HCT116 (cell line): ENCODE results near the gene DOCK4. TPM values are rescaled to one million over a fixed set of nuclear protein-coding genes. Genes with fewer than 3 reads are reported as not detected.

Source experiments
- ATAC-seq: fragments of 200-7000 bp; cut with Tn5 transposase; 2 replicates; pipeline ENCODE4 v1.9.1; 2020; ENCODE audit warnings: mild to moderate bottlenecking, moderate library complexity
- BruUV-seq: library from RNA; stranded (reverse); fragments of 400-500 nt; replicated peaks from 2 replicates; lab custom pipeline; 2021; lab: Mats Ljungman, UMichigan
- CTCF ChIA-PET: fragments of 300-600 bp; sonication (Branson Sonifier 250); formaldehyde crosslinking; loops from one replicate; lab custom pipeline; 2021; ENCODE audit warnings: antibody characterized with exemption; lab: Charles Lee
- POLR2A ChIA-PET: fragments of 300-600, 350-600 bp; sonication (Branson Sonifier 250); formaldehyde crosslinking; loops from one replicate; lab custom pipeline; 2021; ENCODE audit warnings: antibody characterized with exemption; lab: Charles Lee
- RAD21 ChIA-PET, 2 experiments: fragments of 300-600 bp; sonication (Branson Sonifier 250); formaldehyde crosslinking; loops; one replicate each; lab custom pipeline; 2023; ENCODE audit warnings: low total read pairs in 2 of 2; ENCODE audit not compliant: uncharacterized antibody in 2 of 2, unreplicated experiment in 2 of 2, low non-redundant PET in 1 of 2; lab: Charles Lee
- DNase-seq: peaks from one replicate; pipeline ENCODE4 v3.0.0-alpha.2; 2010; ENCODE audit warnings: low read depth, low spot score
- H2AFZ ChIP-seq: fragments of 200-600 bp; shearing (Covaris generic), sonication (generic); 2 replicates; pipeline ENCODE4 v1.6.1; 2017; ENCODE audit warnings: low read depth, mixed run types, mixed read lengths, antibody characterized with exemption, low read length; ENCODE audit not compliant: poor library complexity, severe bottlenecking
- H3K27ac ChIP-seq: 2 replicates; pipeline ENCODE4 v1.5.1; 2012; ENCODE audit warnings: low read depth, low read length
- H3K27me3 ChIP-seq: fragments of 200-600 bp; sonication (generic); 2 replicates; pipeline ENCODE4 v1.6.1; 2016; ENCODE audit warnings: mixed run types, low read length, mixed read lengths; ENCODE audit not compliant: insufficient read depth
- H3K36me3 ChIP-seq, 2 experiments: fragments of 200-500 bp in 1 of 2; fragments of 200-600 bp in 1 of 2; sonication (Bioruptor generic) in 1 of 2; sonication (generic) in 1 of 2; 2 replicates each; pipeline versions ENCODE4 v1.5.1 to v1.6.1; 2014 to 2016; ENCODE audit warnings: low read length in 2 of 2, inconsistent platforms in 1 of 2, mixed read lengths in 1 of 2, mixed run types in 1 of 2; ENCODE audit not compliant: insufficient read depth in 2 of 2, control insufficient read depth in 1 of 2
- H3K4me1 ChIP-seq, 2 experiments: fragments of 200-600 bp in 1 of 2; sonication (generic) in 1 of 2; 2 replicates each; pipeline versions ENCODE4 v1.5.1 to v1.6.1; 2012 to 2017; ENCODE audit warnings: low read length in 2 of 2, inconsistent platforms in 1 of 2, mild to moderate bottlenecking in 1 of 2, mixed read lengths in 1 of 2, mixed run types in 1 of 2, moderate library complexity in 1 of 2; ENCODE audit not compliant: insufficient read depth in 2 of 2, control insufficient read depth in 1 of 2
- H3K4me2 ChIP-seq: fragments of 200-600 bp; sonication (generic); 2 replicates; pipeline ENCODE4 v1.6.1; 2017; ENCODE audit warnings: mixed run types, low read length, mixed read lengths
- H3K4me3 ChIP-seq, 2 experiments: fragments of 200-600 bp in 1 of 2; sonication (generic) in 1 of 2; replicated peaks in 1 of 2; 2 replicates each; pipeline ENCODE4 v1.5.1; 2011 to 2016; ENCODE audit warnings: low read length in 2 of 2, control low read depth in 1 of 2, low read depth in 1 of 2, mild to moderate bottlenecking in 1 of 2, mixed read lengths in 1 of 2, mixed run types in 1 of 2
- H3K79me2 ChIP-seq: fragments of 200-600 bp; sonication (generic); 2 replicates; pipeline ENCODE4 v1.6.1; 2017; ENCODE audit warnings: mild to moderate bottlenecking, mixed run types, low read length, moderate library complexity, mixed read lengths; ENCODE audit not compliant: insufficient read depth
- H3K9ac ChIP-seq: fragments of 200-600 bp; sonication (generic); 2 replicates; pipeline ENCODE4 v1.6.1; 2016; ENCODE audit warnings: low read length, mixed read lengths
- H3K9me2 ChIP-seq: fragments of 200-600 bp; sonication (generic), shearing (Covaris generic); 2 replicates; pipeline ENCODE4 v1.6.1; 2017; ENCODE audit warnings: mixed run types, mild to moderate bottlenecking, moderate library complexity; ENCODE audit not compliant: insufficient read depth
- H3K9me3 ChIP-seq, 2 experiments: fragments of 200-500 bp in 1 of 2; fragments of 200-600 bp in 1 of 2; sonication (Bioruptor generic) in 1 of 2; sonication (generic) in 1 of 2; 2 replicates each; pipeline ENCODE4 v1.6.1; 2014 to 2017; ENCODE audit warnings: low read length in 2 of 2, mixed read lengths in 2 of 2, inconsistent platforms in 1 of 2, low read depth in 1 of 2, mild to moderate bottlenecking in 1 of 2, mixed run types in 1 of 2, moderate library complexity in 1 of 2; ENCODE audit not compliant: control insufficient read depth in 1 of 2, insufficient read depth in 1 of 2
- H4K20me1 ChIP-seq: fragments of 200-600 bp; sonication (generic), shearing (Covaris generic); 2 replicates; pipeline ENCODE4 v1.6.1; 2017; ENCODE audit warnings: mixed run types, mild to moderate bottlenecking, moderate library complexity; ENCODE audit not compliant: insufficient read depth
- CBX3 ChIP-seq: IDR thresholded peaks from 2 replicates; pipeline ENCODE4 v1.6.1; 2012; ENCODE audit warnings: low read depth
- CEBPB ChIP-seq: IDR thresholded peaks from 2 replicates; pipeline ENCODE4 v1.6.1; 2012; ENCODE audit warnings: low read depth
- FOSL1 ChIP-seq: IDR thresholded peaks from 2 replicates; pipeline ENCODE4 v1.6.1; 2012; ENCODE audit warnings: low read depth
- POLR2A ChIP-seq: IDR thresholded peaks from 2 replicates; pipeline ENCODE4 v1.7.0; 2011; ENCODE audit warnings: borderline replicate concordance; ENCODE audit not compliant: insufficient read depth, insufficient read length; ENCODE audit errors: extremely low read depth
- POLR2AphosphoS5 ChIP-seq: IDR thresholded peaks from 2 replicates; pipeline ENCODE4 v1.6.1; 2011; ENCODE audit warnings: mild to moderate bottlenecking, low read depth, low read length, moderate library complexity
- TCF7L2 ChIP-seq: IDR thresholded peaks from 2 replicates; pipeline ENCODE4 v1.7.0; 2011; ENCODE audit warnings: borderline replicate concordance, inconsistent platforms; ENCODE audit not compliant: insufficient read depth, insufficient read length; ENCODE audit errors: extremely low read depth
- YY1 ChIP-seq: IDR thresholded peaks from 2 replicates; pipeline ENCODE4 v1.6.1; 2011; ENCODE audit warnings: low read length, low read depth, moderate library complexity, mild to moderate bottlenecking; ENCODE audit not compliant: insufficient replicate concordance; ENCODE audit errors: extremely low read depth
- intact Hi-C: fragments of 100-400 bp; cut with micrococcal nuclease; formaldehyde crosslinking; loops from 2 replicates; pipeline ENCODE4 v1.10.0; 2022
- total RNA-seq: library from RNA; stranded (reverse); gene quantifications from one replicate; pipeline ENCODE4 v1.2.1, GENCODE V29; 2021; ENCODE audit not compliant: unreplicated experiment
- TF ChIP-seq, protein P1 (sequence below): IDR thresholded peaks from 2 replicates; pipeline ENCODE4 v1.6.1; 2012
- TF ChIP-seq, protein P2 (sequence below), 3 experiments: fragments of 200-600 bp in 1 of 3; sonication (generic) in 1 of 3; IDR thresholded peaks in 2 of 3; conservative IDR thresholded peaks in 1 of 3; 2 replicates each; pipeline ENCODE4 v1.5.1; 2012 to 2017; ENCODE audit warnings: low read depth in 2 of 3, low read length in 2 of 3, antibody characterized with exemption in 1 of 3, borderline replicate concordance in 1 of 3, control low read depth in 1 of 3, mild to moderate bottlenecking in 1 of 3, mixed read lengths in 1 of 3, mixed run types in 1 of 3, moderate library complexity in 1 of 3; ENCODE audit not compliant: insufficient read depth in 1 of 3

Gene DOCK4
- total RNA-seq, 1 experiment from 2014 or later: 2.2 TPM

DNA sequence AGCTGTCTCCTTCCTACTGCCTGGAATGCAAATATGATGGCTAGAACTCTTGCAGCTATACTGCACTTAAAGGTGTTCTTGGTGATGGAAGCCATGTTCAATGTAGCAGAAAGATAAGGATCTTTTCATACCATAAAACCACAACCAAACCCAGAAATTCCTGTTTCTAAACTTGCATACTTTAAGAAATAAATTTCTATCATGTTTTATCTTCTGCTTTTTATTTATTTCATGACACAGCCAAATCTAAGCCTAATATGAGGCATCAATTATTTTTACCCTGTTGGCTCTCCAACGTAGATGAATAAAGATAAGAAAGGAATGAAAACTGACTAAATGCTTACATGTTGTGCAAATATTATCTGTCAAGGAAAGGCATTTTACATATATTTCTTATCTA is 224.1 kb downstream of the DOCK4 start:
- no peaks in the 10 kb centered on the region for H3K9me3 ChIP-seq
- H3K4me2 ChIP-seq: no peak overlapping the region
- H3K79me2 ChIP-seq: no peaks in the 10 kb centered on the region
- H3K4me1 ChIP-seq: no peaks in the 10 kb centered on the region
- H3K9ac ChIP-seq: no peak overlapping the region
- no peak overlapping the region for H3K27ac ChIP-seq
- ChIA-PET CTCF (no interaction called here), RAD21 (no interaction called here), POLR2A (no interaction called here)
- ATAC-seq (no peak), DNase-seq (no peak)
- H2AFZ ChIP-seq: no peak overlapping the region
- H3K27me3 ChIP-seq: no peaks in the 10 kb centered on the region
- TF ChIP-seq TCF7L2: no peak
- TF ChIP-seq, protein P1, sequence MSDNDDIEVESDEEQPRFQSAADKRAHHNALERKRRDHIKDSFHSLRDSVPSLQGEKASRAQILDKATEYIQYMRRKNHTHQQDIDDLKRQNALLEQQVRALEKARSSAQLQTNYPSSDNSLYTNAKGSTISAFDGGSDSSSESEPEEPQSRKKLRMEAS: no peak
- TF ChIP-seq, protein P2, sequence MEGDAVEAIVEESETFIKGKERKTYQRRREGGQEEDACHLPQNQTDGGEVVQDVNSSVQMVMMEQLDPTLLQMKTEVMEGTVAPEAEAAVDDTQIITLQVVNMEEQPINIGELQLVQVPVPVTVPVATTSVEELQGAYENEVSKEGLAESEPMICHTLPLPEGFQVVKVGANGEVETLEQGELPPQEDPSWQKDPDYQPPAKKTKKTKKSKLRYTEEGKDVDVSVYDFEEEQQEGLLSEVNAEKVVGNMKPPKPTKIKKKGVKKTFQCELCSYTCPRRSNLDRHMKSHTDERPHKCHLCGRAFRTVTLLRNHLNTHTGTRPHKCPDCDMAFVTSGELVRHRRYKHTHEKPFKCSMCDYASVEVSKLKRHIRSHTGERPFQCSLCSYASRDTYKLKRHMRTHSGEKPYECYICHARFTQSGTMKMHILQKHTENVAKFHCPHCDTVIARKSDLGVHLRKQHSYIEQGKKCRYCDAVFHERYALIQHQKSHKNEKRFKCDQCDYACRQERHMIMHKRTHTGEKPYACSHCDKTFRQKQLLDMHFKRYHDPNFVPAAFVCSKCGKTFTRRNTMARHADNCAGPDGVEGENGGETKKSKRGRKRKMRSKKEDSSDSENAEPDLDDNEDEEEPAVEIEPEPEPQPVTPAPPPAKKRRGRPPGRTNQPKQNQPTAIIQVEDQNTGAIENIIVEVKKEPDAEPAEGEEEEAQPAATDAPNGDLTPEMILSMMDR (IDR thresholded peaks at IDR 0.05 in 2 of 3, conservative IDR thresholded peaks at IDR 0.05 in 1 of 3; ENCODE audit: borderline replicate concordance in 1 of 3, insufficient read depth in 1 of 3, low read depth in 2 of 3, low read length in 2 of 3): no peak
- no peak for TF ChIP-seq CBX3
- TF ChIP-seq FOSL1: no peak
- no peak for TF ChIP-seq POLR2AphosphoS5
- no peak for TF ChIP-seq YY1
- TF ChIP-seq POLR2A: no peak
- no peaks in the 10 kb centered on the region for H3K36me3 ChIP-seq
- no peaks in the 10 kb centered on the region for H4K20me1 ChIP-seq
- no TSS peak for BruUV-seq
- no peak overlapping the region for H3K4me3 ChIP-seq
- no peaks in the 10 kb centered on the region for H3K9me2 ChIP-seq
- intact Hi-C loops: no loop called here

DNA sequence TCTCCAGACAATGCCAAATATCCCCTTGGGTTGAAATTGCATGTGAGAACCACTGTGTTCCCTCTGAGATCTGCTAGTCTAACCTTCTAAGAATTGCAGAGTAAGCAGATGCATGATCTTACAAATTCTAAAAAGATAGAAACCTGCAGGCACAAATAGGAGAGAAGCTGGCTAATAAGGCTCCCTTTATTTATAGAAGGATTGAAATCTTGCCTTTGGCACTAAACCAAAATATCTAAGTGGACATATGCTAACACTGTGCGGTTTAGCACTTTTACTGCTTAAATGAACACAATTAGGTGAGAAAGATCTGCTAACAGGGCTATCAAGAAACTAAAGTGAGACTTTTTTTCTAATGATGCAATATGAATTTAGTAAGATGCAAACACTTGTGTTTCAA is 225.5 kb downstream of the DOCK4 start:
- H3K4me1 ChIP-seq: no peaks in the 10 kb centered on the region
- RAD21 ChIA-PET: no interaction called here
- no peak overlapping the region for H3K4me2 ChIP-seq
- no peaks in the 10 kb centered on the region for H3K27me3 ChIP-seq
- intact Hi-C loops: no loop called here
- ATAC-seq (no peak), DNase-seq (no peak)
- no peak overlapping the region for H2AFZ ChIP-seq
- no peak overlapping the region for H3K27ac ChIP-seq
- no peak overlapping the region for H3K9ac ChIP-seq
- no peaks in the 10 kb centered on the region for H3K9me3 ChIP-seq
- POLR2A ChIA-PET: no interaction called here
- no peak for TF ChIP-seq CEBPB
- BruUV-seq: no TSS peak
- H3K79me2 ChIP-seq: no peaks in the 10 kb centered on the region
- H3K36me3 ChIP-seq: no peaks in the 10 kb centered on the region
- no peaks in the 10 kb centered on the region for H4K20me1 ChIP-seq
- no peaks in the 10 kb centered on the region for H3K9me2 ChIP-seq
- CTCF ChIA-PET: no interaction called here
- no peak overlapping the region for H3K4me3 ChIP-seq
